CD4-positive, alpha-beta T cell treated with Interleukin-10 for 1 hour (primary cell): ENCODE measurements around the gene NAT9.

Experiments used
- DNase-seq: peaks from one replicate; pipeline ENCODE4 v3.0.0-alpha.2; 2020

NAT9 gene

GRCh38 chr17:74744349-74744713 lies 31.8 kb downstream of the NAT9 start:
- no peak for DNase-seq

GRCh38 chr17:74743755-74744154 lies 32.4 kb downstream of the NAT9 start:
- DNase-seq: no peak

- no peak for DNase-seq
These were observed 33.1 kb downstream of the NAT9 start for GRCh38 chr17:74742978-74743545.

GRCh38 chr17:74742153-74742515 lies 34.0 kb downstream of the NAT9 start:
- peak; percentile 61 for DNase-seq

GRCh38 chr17:74740641-74741387 lies 35.3 kb downstream of the NAT9 start:
- DNase-seq: no peak

- DNase-seq: no peak
These were observed 36.0 kb downstream of the NAT9 start for GRCh38 chr17:74740173-74740572.

- DNase-seq: no peak
These were observed 36.8 kb downstream of the NAT9 start for GRCh38 chr17:74739227-74739831.

GRCh38 chr17:74738051-74738996 lies 37.8 kb downstream of the NAT9 start:
- peak; percentile 82 for DNase-seq

- peak; percentile 55 for DNase-seq
These were observed 38.7 kb downstream of the NAT9 start for GRCh38 chr17:74737299-74738050.

GRCh38 chr17:74736513-74737298 lies 39.4 kb downstream of the NAT9 start, which contains the start of gene RAB37:
RAB37 (plus strand) TSS chr17:74737256; CDS start chr17:74737273, 17 bp downstream.
- peak; percentile 62 for DNase-seq

GRCh38 chr17:74734256-74734655 lies 41.9 kb downstream of the NAT9 start:
- no peak for DNase-seq

GRCh38 chr17:74733365-74734122 lies 42.6 kb downstream of the NAT9 start:
- DNase-seq: peak; percentile 47

GRCh38 chr17:74732042-74732867 lies 43.9 kb downstream of the NAT9 start:
- no peak for DNase-seq

GRCh38 chr17:74731347-74731605 lies 44.9 kb downstream of the NAT9 start:
- DNase-seq: no peak

GRCh38 chr17:74730491-74731346 lies 45.4 kb downstream of the NAT9 start:
- DNase-seq: peak; percentile 75

GRCh38 chr17:74729866-74730265 lies 46.3 kb downstream of the NAT9 start:
- no peak for DNase-seq

GRCh38 chr17:74729368-74729767 lies 46.8 kb downstream of the NAT9 start:
- no peak for DNase-seq

- no peak for DNase-seq
These were observed 47.5 kb downstream of the NAT9 start for GRCh38 chr17:74728702-74729075.

- DNase-seq: no peak
These were observed 48.0 kb downstream of the NAT9 start for GRCh38 chr17:74728033-74728701.
